Measurements from ENCODE around the gene BLM.

GRCh38 chr15:90844696-90845095 is 127.5 kb downstream of the BLM start:
- TF ChIP-seq EP300 (IDR thresholded peaks at IDR 0.05) (no peak), CTCF (IDR thresholded peaks at IDR 0.05) (no peak), POLR2AphosphoS5 (IDR thresholded peaks at IDR 0.05) (no peak), POLR2A (IDR thresholded peaks at IDR 0.05) (no peak)
